GM19043 (cell line): ENCODE measurements around the gene ADAMTSL1.

ENCODE experiments used
- ATAC-seq: cut with Tn5 transposase; IDR thresholded peaks from one replicate; pipeline ENCODE4 v1.9.1; 2021; ENCODE audit warnings: low read depth; ENCODE audit not compliant: unreplicated experiment

Gene ADAMTSL1

DNA sequence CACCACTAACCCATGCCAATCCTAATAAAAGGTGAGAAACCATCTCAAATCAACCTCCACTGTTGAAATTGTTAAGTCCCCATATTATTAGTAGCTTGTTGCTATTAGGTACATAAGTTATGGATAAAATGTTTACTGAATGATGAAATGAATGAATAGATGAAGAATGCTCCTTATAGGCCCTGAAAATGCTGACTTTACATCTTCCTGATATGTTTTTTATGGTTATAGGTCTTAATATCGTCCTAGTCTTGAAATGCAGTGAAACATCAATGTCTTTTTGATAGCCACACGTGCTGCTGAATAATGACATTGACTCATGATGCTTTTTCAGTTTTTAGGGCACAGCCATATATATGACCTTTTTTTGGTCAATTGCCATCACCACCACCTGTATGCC, 281.3 kb downstream of the ADAMTSL1 start:
- no peak for ATAC-seq

GRCh38 chr9:18756712-18757125, 282.8 kb downstream of the ADAMTSL1 start:
- no peak for ATAC-seq

- no peak for ATAC-seq
Observed at GRCh38 chr9:18759827-18760226, 285.9 kb downstream of the ADAMTSL1 start.

GRCh38 chr9:18761742-18762300, 287.9 kb downstream of the ADAMTSL1 start:
- no peak for ATAC-seq

DNA sequence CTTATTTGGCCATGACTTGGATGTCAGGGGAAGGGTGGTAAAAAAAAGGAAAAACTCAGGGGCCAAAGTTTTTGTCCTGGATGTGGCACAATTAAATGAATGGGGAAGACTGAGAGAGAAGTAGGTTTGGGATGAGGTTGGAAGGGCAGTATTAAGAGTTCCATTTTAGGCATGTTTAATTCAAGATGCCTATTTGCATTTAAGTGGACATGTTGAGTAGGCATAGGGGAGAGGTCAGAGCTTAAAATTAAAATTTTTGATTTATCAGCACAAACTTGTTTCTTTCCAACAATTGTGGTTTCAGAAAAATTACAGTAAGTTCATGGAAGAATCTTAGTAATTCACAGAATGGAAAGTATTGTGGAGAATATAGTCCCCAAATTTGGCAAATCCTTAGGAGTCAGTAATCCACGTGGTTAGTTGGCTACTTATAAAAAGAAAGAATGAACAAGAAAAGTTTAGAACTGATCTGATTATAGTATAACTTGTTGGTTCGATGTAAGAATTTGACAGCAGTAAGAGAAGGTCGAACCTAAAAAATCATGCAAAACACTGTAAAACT, 293.1 kb downstream of the ADAMTSL1 start:
- no peak for ATAC-seq

- no peak for ATAC-seq
Observed at GRCh38 chr9:18768951-18769622, 295.1 kb downstream of the ADAMTSL1 start.

DNA sequence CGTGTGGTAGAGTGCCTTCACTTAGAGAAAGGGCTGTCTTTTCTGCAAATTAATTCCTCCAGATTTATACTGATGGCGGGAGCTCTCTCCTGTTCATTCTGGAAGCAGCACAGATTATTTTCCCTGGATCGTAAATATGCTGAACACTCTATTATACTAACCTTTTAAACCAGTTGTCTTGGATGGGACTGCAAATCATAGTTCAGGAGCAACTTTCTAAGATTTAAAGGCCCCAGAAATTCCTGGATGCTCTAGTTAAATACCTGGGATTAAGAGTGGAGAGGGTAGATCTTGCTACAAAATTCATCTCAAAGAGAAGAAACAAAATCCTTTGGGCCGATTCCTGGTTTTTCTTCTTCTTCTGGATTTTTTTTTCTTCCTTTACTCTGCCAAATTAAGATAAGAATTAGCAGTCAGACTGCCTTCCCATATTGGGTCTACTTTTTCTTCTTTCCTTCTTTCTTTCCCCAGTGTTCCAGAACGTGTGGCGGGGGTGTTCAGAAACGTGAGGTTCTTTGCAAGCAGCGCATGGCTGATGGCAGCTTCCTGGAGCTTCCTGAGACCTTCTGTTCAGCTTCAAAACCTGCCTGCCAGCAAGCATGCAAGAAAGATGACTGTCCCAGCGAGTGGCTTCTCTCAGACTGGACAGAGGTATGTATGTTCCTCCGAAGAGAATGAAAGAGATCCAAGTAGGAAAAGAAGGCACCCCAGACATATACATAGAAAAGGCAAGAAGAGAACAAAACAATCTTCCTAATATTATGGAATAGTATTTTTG, 296.4 kb downstream of the ADAMTSL1 start:
- ATAC-seq, result no peak

- ATAC-seq, result no peak
Observed at GRCh38 chr9:18771011-18771410, 297.1 kb downstream of the ADAMTSL1 start.

GRCh38 chr9:18771763-18772162, 297.8 kb downstream of the ADAMTSL1 start:
- ATAC-seq, result no peak

DNA sequence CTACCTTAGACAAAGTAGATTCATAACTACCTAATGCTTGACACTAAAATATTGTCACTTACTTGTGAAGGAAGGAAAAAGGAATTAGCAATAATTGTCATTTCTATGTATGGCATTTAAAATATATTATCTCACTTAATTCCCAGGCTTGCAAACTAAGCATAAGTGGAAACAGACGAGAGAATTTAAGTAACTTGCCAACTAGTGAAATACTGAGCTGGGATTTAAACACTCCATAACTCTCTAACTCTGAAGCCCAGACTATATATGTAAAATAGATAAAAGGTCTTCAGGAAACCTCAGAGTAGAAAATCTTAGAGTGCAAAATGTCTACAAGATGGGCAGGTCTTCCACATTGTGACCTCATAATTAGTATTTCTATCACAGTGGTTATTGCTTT, 301.3 kb downstream of the ADAMTSL1 start:
- ATAC-seq, result no peak

DNA sequence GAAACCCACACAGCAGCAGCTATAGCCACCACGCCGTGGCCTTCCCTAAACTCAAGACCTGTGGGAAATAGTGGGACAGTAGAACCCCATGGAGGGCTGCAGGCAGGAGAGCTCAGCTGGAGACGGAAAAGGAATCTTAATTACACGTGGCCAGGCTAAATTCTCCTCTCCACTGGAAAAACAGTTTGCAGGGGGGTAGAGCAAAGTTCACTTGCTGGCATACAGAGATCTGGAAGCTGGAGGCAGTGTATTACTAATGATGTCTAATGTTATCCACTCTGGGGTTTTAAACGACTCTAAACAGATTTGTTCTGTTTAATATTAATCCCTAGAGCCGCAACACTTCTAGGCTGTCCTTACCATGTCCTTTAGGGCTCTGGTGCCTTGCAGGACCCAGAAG, 302.0 kb downstream of the ADAMTSL1 start:
- ATAC-seq, result no peak

GRCh38 chr9:18776836-18777820, 303.2 kb downstream of the ADAMTSL1 start:
- ATAC-seq, result no peak

DNA sequence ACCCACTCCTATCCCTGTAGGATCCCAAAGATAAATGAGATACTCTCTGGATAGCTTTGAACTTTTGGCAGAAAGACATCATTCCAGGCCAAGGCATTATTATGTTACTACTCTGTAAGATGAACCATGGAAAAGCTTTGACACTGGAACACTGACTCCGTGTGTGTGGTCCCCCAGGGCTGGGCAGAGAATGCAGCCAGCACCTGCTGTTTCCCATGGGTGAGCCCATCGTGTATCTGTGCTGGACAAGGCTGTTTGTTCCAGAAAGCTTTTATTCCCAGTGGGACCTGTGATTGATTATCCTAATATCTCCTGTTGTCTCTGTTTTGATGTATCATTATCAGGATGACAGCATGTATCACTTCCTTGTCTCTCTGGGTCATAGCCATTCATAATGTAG, 304.2 kb downstream of the ADAMTSL1 start:
- no peak for ATAC-seq

GRCh38 chr9:18778846-18779245, 304.9 kb downstream of the ADAMTSL1 start:
- no peak for ATAC-seq

DNA sequence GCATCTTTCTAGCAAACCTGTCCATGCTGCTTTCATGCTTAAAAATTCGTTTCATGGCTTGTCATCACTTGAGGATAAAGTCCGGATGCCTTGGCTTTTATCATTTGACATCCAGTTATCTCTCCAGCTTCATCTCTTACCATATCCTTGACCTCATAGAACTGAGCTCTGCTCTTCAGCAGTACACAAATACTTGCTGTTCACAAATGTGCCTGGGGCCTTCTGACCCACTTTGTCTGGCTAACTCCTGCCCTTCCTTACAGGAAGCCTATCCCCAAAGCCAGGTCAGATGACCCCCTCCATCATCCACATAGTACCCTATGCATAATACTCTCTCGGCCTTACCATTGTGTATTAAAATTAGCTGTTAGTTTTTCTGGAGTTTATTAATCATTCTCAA, 310.0 kb downstream of the ADAMTSL1 start:
- no peak for ATAC-seq

- ATAC-seq, result no peak
Observed at GRCh38 chr9:18785604-18786003, 311.7 kb downstream of the ADAMTSL1 start.

- ATAC-seq, result no peak
Observed at GRCh38 chr9:18786196-18786595, 312.2 kb downstream of the ADAMTSL1 start.

GRCh38 chr9:18786911-18787650, 313.1 kb downstream of the ADAMTSL1 start:
- no peak for ATAC-seq

- no peak for ATAC-seq
Observed at GRCh38 chr9:18788256-18788655, 314.3 kb downstream of the ADAMTSL1 start.

- ATAC-seq, result no peak
Observed at GRCh38 chr9:18791074-18791473, 317.1 kb downstream of the ADAMTSL1 start.
